ENCODE data around the gene MRFAP1. TPM values are rescaled to one million over a fixed set of nuclear protein-coding genes. Genes with fewer than 3 reads are reported as not detected.
"Not testable (repeated sequence)": the region's sequence is repeated elsewhere in the genome, so short reads cannot be mapped to it uniquely, and the experiment has no call there.

The MRFAP1 gene
- total RNA-seq, 6 experiments from 2014 or later: 103 to 166 (median 129) TPM

DNA sequence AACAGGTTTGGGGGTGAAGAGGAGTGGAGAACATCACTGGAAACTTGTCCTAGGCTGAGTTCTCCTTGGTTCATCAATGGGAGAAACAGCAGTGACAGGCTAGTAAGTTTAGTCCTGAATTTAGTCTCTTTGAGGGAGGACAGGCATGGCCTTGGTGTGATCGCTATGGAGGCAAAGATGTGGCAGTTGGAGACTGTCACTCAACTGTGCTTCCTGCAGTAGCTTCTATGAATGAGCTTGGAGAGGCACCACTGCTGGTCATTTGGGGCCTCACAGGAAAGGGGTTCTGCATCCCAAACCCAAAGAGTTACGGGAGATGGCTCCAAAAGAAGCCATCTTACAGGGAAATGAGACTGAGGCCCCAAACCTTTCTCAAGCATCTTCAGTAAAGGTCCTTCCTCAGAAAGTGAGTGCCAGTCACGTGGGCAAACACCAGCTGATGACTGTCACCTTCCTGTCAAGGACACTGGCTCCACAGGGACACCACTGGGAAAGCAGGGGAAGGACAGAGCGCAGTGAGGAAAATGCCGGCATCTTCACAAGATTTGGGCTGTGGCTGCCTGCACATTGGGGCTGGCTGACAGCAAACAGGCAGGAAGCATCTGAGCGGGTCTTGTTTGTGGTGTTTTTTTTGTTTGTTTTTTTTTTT lies 7.2 kb downstream of the MRFAP1 start:
- ATAC-seq (no peak), DNase-seq (no peak)
- Histone ChIP-seq H3K4me3 (no peak overlapping the region), H3K4me1 (peaks cover 0 to 4% (median 1%) of the 10 kb centered on the region in 4 donors), H3K9me3 (no peaks in the 10 kb centered on the region), H3K36me3 (peaks cover 0 to 4% (median under 1%) of the 10 kb centered on the region in 4 donors), H3K27ac (no peak overlapping the region), H3K27me3 (no peaks in the 10 kb centered on the region)
- 59% methylated on average over 5 of the region's 6 CpGs for WGBS (ENCODE audit: insufficient coverage, low coverage, low lambda C conversion rate, missing lambda C conversion rate)
- TF ChIP-seq POLR2A (IDR thresholded peaks at IDR 0.05) (no peak), CTCF (IDR thresholded peaks at IDR 0.05) (no peak)
- intact Hi-C loops (cut with DNase I): no loop called here

DNA sequence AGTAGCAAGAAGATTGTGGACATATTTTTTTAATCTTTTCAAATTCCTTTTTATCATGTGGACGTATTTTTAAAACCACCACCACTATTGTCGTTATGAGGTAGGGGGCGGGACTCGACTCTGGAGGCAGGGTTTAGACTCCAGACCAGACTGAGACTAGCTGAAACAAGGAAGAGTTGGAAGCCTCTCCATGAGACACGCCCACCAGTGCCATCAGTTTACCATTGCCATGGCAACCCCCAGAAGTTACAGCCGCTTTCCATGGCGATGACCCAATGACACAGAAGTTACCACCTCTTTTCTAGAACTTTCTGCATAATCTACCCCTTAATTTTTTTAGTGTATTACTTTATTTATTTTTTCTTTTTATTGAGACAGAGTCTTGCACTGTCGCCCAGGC lies 8.7 kb downstream of the MRFAP1 start:
- Histone ChIP-seq H3K9me3 (no peaks in the 10 kb centered on the region), H3K4me1 (no peaks in the 10 kb centered on the region), H3K36me3 (no peaks in the 10 kb centered on the region), H3K27ac (no peak overlapping the region), H3K27me3 (no peaks in the 10 kb centered on the region), H3K4me3 (no peak overlapping the region)
- TF ChIP-seq POLR2A (IDR thresholded peaks at IDR 0.05) (no peak), CTCF (IDR thresholded peaks at IDR 0.05) (no peak)
- intact Hi-C loops (cut with DNase I): no loop called here
- 89% methylated on average over 8 of the region's 8 CpGs for WGBS (ENCODE audit: insufficient coverage, low coverage, low lambda C conversion rate, missing lambda C conversion rate)
- ATAC-seq (no peak), DNase-seq (no peak)

- WGBS (ENCODE audit: insufficient coverage, low coverage, low lambda C conversion rate, missing lambda C conversion rate): 70% methylated on average over 2 of the region's 3 CpGs
- intact Hi-C loops (cut with DNase I); DNase-seq; H3K36me3 ChIP-seq; H3K9me3 ChIP-seq; H3K27ac ChIP-seq; H3K4me1 ChIP-seq; H3K27me3 ChIP-seq; H3K4me3 ChIP-seq; ATAC-seq: not testable (repeated sequence)
Observed at GRCh38 chr4:6654211-6654610, 13.7 kb downstream of the MRFAP1 start.

- DNase-seq; H3K36me3 ChIP-seq; H3K4me1 ChIP-seq; H3K27me3 ChIP-seq; intact Hi-C loops (cut with DNase I); H3K9me3 ChIP-seq; H3K27ac ChIP-seq; ATAC-seq; H3K4me3 ChIP-seq: not testable (repeated sequence)
- no CpG with 5 or more reads among the region's 2 CpGs for WGBS (ENCODE audit: insufficient coverage, low coverage, low lambda C conversion rate, missing lambda C conversion rate)
Observed at GRCh38 chr4:6655291-6655690, 14.8 kb downstream of the MRFAP1 start.

DNA sequence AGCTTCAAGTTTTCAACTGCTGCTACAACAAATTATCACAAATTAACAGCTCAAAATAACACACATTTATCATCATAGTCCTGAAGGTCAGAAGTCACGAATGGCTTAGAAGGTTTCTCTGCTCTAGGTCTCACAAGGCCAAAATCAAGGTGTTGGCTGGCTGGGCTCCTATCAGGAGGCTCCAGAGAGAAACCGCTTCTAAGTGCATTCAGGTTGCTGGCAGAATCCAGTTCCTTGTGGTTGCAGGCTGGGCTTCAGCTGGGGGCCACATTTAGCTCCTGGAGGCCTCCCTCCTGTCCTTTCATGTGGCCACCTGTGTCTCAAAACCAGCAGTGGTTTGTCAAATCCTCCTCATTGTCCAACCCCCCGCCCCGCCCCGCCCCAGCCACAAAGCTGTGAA lies 15.4 kb downstream of the MRFAP1 start:
- peaks cover 0 to 8% (median 0%) of the 10 kb centered on the region in 4 donors for H3K4me1 ChIP-seq
- no peak overlapping the region for H3K4me3 ChIP-seq
- no peaks in the 10 kb centered on the region for H3K9me3 ChIP-seq
- ATAC-seq: no peak
- no peaks in the 10 kb centered on the region for H3K36me3 ChIP-seq
- H3K27ac ChIP-seq: no peak overlapping the region
- intact Hi-C loops (cut with DNase I): no loop called here
- H3K27me3 ChIP-seq: no peaks in the 10 kb centered on the region
- no peak for DNase-seq
- TF ChIP-seq CTCF (IDR thresholded peaks at IDR 0.05): no peak
- TF ChIP-seq POLR2A (IDR thresholded peaks at IDR 0.05): no peak
- whole genome bisulfite sequencing (ENCODE audit: insufficient coverage, low coverage, low lambda C conversion rate, missing lambda C conversion rate): 88% methylated on average over 4 of the region's 5 CpGs

Data from right lobe of liver (tissue), 6 donors.